ENCODE measurements around the gene HSPA1L.

DNA sequence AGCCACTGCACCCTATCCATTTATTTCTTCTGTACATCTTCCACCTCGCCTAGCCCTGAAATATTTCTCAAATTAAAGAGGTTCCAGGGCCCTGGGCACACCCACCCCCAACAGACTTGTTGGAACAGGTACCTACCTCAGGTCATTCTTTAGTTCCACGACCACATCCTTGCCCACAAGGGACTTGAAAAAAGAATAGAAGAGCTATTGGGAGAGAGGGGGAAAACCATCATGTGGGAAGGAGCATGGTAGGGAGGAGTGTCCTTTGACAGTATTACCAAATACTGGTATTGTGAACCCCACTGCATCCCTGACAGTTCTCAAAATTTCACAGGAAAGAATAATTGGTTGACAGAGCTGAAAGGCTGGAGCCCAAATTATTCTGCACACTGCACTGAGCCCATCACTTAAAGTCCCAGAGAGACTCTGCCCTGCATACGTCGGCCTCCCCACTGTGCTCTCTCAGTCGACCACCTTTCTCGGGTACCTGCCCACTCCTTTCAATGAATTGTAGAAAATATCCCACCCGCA, 9.1 kb downstream of the HSPA1L start:
- TF ChIP-seq, protein P1, sequence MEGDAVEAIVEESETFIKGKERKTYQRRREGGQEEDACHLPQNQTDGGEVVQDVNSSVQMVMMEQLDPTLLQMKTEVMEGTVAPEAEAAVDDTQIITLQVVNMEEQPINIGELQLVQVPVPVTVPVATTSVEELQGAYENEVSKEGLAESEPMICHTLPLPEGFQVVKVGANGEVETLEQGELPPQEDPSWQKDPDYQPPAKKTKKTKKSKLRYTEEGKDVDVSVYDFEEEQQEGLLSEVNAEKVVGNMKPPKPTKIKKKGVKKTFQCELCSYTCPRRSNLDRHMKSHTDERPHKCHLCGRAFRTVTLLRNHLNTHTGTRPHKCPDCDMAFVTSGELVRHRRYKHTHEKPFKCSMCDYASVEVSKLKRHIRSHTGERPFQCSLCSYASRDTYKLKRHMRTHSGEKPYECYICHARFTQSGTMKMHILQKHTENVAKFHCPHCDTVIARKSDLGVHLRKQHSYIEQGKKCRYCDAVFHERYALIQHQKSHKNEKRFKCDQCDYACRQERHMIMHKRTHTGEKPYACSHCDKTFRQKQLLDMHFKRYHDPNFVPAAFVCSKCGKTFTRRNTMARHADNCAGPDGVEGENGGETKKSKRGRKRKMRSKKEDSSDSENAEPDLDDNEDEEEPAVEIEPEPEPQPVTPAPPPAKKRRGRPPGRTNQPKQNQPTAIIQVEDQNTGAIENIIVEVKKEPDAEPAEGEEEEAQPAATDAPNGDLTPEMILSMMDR (IDR thresholded peaks at IDR 0.05; ENCODE audit: insufficient read depth, low read depth, low read length), result no peak
- no peak for TF ChIP-seq EZH2 (IDR thresholded peaks at IDR 0.05; ENCODE audit: insufficient read depth, low read length)

All from astrocyte (in vitro differentiated cells and primary cell).